GM21619 (cell line): ENCODE data around the gene DGKE.

Source experiments
- ATAC-seq: cut with Tn5 transposase; IDR thresholded peaks from one replicate; pipeline ENCODE4 v1.9.1; 2021; ENCODE audit not compliant: unreplicated experiment

Gene DGKE

DNA sequence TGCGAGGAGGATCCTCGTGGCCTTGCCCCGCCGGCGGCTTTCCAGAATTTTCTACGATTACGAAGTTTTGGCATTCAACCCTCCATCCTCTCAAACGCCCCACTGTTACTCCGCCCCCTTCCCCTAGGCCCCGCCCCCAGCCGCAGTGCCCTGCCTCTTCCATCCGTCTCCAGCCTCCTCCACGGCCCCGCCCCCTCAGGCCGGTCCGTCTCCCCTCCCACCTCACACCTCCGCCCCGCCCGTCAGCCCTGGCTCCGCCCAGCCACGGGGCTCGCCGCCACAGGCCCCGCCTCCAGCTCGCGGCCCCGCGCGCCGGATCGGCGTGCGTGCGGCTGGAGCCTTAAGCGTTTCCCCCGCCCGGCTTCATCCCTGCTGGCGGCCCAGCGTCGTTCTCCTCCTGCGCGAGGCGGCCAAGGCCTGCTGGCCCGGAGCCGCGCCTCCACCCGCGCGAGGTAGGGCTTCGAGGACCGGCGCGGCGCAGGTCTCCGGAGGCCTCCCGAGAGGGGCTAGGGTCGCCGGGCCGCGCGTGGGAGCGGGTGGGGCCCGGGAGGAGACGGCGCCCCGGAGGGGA lies at the start of gene DGKE, which contains the start of gene C17orf67:
Gene DGKE (plus strand): TSS at position 343 of the 571 bp plus-strand sequence. CDS start 645 bp downstream, outside the sequence.
Gene C17orf67 (minus strand): TSS at position 112 of the 571 bp plus-strand sequence. CDS start 18,110 bp downstream, outside the sequence.
- peak; percentile 61 for ATAC-seq

DNA sequence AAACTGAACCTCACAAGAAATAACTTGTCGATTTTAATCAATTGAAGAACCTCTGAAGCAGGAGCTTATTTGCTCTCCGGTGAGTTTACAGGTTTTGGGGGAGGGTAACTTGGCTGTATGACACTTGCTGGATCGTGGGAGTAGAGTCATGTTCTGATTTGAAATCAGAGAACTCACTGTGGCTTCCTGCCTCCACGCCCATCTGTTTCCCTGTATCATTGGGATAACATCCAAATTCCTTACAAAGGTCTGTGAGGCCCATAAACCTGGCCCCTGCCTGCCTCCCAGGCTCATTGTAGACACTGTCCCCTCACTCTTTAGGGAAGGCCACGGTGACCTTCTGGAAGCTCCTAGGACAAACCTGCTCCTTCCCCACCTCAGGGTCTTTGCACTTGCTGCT lies 48.5 kb upstream of the DGKE start:
- ATAC-seq: no peak

DNA sequence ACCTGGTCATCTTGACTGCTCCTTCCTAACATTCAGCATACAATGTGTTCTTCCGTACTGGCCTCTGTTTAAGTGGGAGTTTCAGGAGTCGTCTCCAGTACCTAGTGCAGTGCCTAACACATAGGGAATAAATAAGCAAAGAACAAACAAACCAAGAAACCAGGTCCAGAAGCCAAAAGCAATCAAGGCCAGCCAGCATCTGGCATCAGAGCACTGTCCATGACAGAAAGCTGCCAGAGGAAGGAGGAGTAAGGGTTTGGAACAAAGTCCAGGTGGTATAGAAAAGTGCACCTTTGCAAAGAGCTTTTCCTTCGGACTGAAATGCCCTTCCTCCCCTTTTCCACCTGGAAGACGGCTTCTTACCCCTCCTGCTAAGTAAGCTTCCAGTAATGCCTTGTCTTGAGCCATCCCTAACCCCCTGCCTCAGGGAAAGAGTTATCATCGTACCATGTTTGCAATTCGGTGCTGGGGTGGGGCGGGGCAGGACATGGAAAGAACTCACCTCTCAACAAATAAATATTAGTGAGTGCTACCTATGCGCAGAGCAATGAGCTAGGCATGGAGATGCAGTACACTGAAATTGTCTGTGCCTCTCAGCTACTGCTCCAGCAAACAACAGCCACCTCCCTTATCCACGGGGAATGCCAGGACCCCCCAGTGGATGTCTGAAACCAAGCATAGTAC lies 47.8 kb upstream of the DGKE start:
- no peak for ATAC-seq

DNA sequence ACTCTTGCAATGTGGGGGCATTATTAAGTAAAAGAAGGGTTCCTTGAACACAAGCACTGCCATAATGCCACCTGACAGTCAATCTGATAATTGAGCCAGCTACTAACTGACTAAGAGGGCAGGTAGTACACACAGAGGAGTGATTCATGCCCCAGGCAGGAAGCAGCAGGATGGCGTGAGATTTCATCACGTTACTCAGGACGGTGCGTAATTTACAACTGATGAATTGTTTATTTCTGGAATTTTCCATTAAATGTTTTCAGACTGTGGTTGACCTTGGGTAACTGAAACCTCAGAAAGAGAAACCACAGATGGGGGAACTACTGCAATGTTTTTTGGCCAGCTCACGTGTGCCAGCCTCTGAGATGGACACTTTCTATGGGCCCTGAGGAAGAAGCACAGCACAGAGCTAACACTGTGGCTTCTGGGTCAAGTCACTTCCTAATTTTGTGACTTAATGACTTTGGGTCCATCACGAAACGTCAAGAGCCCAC lies 46.9 kb upstream of the DGKE start:
- ATAC-seq: peak; percentile 78

DNA sequence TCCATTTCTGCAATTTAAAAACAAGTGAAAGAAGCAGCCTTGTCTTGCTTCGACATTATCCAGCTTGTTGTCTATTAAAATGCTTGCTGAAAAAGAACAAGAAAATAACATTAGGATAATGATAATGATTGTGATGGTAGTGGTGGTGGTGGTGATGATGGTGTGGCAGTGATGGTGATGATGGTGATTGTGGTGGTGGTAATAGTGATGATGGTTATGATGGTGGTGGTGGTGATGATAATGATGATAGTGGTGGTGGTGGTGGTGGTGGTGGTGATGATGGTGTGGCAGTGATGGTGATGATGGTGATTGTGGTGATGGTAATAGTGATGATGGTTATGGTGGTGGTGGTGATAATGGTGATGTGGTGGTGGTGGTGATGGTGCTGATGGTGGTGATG lies 41.7 kb upstream of the DGKE start:
- no peak for ATAC-seq

DNA sequence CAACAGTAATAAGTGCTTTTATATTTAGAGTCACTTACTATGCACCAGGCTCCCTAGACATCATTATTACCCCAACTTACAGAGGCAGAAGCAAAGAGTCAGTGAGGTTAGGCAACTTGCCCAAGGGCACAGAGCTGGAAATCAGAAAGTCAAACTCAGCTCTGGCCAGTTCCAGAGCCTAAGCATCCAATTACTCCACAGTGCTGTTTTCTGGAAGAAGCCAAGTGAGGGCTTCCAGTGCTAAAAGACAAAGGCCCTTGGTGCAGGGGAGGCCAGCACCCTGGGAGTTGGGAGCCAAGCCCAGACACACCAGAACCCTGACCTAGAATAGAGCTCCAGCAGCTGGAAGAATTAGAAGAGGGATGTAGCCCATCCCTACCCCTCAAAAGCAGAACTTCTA lies 40.4 kb upstream of the DGKE start:
- no peak for ATAC-seq

DNA sequence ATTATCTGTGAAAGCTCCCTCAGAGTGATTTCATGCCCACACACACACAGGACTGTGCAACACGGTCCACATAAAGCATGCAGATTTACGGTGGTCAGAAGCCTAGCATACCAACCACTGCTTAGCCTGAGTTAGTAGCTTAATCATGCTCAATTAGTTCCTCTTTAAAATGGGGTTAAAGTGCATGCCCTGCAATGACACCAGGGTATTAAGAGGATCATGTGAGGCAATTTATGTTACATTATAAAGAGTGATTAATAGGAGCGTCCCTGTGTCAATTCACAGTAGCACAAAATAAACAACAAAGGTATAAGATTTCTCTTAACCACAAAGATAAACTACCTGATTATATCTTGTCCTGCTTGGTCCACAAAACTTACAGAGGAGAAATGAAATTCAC lies 40.0 kb upstream of the DGKE start:
- no peak for ATAC-seq

DNA sequence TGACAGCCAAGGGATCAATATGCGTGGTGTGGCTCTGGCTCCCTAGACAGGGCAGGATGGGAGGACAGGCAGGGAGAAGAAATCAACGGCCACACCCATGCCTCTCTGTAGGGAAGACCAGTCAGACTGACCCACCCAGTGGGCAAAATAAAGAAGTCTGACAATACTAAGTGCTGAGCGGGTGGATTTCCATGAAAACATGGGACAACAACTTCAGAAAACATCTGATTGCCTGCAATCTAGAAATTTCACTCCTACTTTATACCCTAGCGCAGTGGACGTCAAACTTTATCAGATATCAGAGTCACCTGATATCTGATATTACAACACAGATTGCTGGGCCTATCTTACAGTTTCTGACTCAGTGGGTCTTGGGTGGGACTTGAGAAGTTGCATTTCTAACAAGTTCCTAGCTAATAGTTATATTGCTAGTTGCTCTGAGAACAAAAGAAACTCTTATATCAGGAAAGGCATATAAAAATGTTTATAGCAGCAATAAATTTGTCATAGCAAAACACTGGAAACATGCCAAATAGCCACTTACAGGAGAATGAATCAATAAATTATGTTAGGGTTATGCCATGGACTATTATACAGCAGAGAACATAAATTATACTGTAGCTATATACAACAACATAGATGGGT lies 38.6 kb upstream of the DGKE start:
- no peak for ATAC-seq

DNA sequence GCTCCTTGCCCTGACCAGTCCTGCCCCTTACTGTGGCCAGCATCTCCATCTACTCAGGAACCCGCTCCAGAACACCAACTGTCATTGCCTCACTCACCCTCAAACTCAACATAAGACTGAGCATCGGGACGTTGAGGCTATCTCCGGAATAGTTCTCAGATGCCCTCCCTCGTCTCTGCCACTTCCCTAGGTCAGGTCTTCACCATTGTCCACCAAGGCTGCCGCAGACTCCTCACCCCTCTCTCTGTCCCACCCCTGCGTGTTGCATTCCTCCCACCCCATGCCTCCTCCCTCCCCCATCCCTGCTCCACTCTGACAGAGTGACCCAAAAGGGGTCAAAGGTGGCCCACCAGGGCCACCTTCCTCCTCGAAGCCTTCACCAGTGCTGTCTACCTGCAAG lies 37.4 kb upstream of the DGKE start:
- no peak for ATAC-seq

DNA sequence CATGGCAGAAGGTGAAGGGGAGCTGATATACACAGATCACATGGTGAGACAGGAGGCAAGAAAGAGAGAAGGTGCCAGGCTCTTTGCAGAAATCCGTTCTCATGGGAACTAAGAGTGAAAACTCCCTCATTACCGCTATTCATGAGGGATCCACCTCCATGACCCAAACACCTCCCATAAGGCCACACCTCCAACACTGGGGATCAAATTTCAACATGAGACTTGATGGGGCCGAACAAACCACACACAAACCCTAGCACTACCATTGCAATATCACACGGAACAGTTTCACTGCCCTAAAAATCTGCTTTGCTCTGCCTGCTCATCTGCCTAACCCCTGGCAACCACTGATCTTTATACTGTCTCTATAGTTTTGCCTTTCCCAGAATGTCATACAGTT lies 35.0 kb upstream of the DGKE start:
- ATAC-seq: no peak

DNA sequence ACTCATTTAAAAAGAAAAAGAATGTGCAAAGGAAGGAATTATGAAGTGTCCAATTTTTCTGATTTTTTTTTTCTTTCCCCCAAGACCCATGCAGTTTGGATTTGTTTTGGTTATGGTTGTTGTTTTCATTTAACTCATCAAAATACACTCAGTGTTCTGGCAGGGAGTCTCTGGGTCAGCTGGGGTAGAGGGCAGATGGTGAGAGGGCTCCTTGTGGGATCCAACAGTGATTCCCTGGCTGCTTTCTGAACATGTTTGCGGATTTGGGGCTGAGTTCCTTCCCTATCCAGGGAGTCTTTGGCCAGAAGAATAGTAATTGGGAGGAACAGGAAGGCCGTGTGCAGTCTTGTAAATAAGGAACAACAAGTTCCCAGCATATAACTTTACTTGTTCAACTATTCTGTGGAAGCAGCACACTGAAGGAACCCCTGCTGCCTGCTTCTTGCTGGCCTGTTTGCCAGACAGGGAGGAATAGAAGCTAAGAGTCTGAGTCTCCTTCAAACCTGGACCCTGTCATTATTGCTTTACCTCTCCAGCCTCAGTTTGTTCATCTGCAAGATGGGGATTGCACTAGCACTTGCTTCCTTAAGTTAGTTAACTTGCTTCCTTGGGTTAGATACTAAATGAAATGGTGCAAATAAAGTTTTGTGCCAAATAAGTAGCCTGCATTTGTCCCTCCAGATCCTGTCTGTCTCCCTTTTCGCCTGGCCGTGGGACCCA lies 32.3 kb upstream of the DGKE start:
- no peak for ATAC-seq

DNA sequence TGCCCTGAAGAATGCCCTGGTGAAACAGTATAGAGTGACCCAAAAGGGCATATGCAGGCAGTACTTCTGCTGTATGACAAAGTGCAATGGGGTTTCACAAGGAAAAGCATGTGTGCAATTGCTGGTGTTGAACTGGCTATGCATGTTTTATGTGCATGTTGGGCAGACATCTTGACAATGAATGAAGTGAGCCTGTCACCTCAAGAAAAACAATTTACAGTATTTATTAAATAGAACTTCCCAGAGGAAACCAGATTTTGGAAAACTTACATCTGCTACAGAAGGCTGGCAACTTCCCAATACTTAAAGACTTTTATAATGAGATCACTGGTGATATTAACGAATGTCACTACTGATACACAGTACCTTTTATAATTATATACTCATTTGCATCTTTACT lies 30.9 kb upstream of the DGKE start:
- ATAC-seq: no peak

DNA sequence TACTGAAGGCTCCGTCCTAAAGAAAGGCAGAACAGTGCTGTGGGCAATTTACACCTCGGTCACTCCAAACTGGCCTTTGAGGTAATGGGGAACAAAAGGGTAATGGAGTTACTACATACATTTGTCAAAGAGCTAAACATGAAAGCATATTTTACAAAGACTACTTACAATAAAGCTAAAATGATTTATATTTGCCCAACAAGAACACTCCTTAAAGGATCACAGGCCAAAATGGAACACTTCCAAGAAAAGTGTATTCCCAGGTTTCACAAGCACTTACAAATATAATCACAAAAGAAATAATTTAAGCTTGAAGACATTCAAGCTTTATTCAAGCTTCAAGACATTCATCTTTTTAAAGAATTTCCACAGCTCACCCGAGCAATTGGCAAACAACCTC lies 29.5 kb upstream of the DGKE start:
- no peak for ATAC-seq

DNA sequence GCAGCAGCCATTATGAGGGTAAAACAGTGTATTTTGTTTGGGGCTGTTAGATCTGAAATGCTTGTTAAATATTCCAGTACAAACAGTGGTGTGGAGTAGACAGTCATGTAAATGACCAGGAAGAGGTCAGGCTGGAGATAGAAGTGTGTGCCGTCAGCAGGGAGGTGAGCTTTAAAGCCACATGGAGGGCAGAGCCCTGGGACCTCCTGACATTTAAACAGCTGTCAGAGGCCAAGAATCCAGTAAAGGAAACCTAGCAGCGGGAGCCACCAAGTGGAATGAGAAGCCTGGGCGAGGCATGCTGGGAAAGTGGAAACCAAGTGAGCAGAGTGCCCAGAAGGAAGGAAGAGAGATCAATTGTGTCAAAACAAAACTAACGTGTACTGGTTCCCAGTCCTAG lies 27.0 kb upstream of the DGKE start:
- no peak for ATAC-seq

DNA sequence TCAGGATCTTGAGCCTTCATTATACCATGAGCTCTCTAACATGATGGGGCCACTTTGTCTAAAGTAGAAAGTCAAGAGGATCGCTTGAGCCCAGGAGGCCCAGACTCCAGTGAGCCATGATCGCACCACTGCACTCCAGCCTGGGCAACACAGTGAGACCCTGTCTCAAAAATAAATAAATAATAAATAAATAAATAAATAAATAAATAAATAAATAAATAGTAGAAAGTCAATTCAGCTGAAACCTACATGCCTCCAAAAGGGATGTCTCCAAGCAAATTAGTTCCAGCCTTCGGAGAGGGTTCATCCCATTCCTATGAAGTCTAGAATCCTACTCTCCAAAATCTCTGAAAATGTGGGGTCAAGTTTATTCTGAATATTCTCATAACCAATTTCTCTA lies 26.2 kb upstream of the DGKE start:
- ATAC-seq: no peak

DNA sequence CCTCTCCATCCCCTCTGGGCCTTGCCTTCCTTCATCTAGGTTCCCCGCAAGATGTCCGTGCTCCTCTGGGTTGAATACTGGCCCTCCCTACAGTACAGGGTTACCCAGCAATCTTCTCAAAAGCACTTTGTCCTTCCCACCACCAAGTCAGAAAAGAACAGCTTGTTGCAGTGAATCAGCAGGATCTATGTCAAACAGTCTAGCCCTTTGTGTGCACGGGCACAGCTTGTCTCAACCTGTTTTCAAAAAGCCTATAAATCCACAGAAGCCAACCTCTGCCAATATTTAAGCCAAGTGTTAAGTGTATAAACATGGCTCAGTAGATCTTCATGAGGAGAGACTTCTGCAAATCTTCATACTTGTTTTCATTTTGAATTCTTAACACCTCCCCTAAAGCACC lies 25.4 kb upstream of the DGKE start:
- no peak for ATAC-seq

DNA sequence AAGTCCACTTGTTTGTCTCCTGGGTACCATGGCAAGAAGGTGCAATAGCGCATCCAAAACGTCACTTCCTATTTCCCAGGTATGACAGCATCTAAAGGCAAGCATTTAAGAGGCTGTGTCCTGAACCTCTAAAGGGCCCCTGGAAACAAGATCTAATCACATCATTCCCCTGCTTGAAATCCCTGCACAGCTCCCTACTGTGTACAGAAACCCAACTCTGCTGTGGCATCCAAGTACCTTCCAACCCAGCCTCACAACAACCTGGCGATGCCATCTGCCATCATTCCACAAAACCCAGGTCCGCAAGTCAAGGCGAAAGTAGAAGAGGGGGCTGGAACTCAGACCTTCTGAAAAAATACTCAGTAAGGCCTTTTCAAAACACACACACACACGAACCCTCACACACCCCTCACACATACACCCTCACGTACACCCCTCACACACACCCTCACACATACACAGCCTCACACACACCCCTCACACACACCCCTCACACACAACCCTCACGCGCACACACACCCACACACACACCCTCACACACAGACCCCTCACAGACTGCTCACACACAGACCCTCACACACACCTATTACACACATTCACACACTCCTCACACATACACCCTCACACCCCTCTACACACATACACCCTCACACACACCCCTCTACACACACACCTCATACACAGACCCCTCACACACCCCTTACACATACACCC lies 24.7 kb upstream of the DGKE start:
- no peak for ATAC-seq

DNA sequence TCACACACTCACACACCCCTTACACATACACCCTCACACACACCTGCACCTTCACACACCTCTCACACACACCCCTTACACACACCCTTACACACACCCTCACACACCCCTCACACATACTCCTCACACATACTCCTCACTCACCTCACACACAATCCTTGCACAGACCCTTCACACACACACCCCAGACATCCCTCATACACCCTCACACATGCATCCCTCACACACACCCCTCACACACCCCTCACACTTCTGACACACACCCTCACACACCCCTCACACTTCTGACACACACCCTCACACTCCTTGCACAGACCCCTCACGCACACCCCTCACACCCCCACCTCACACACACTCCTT lies 24.2 kb upstream of the DGKE start:
- no peak for ATAC-seq

DNA sequence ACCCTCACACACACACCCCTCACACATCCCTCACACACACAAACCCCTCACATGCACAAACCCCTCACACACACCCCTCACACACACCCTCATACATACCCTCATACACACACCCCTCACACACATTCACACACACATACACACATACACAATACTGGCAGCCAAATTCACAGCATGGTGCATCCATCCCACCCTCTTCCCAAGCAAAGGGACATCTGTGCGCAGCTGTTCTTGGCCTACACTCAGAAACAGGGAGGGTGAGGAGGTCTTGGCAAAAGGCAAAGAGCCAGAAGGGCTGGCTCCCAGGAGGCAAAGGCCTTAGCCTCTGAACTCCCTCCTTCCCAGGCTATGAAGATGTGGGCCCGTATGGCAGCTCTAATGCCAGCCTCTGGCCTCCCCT lies 23.6 kb upstream of the DGKE start:
- no peak for ATAC-seq

DNA sequence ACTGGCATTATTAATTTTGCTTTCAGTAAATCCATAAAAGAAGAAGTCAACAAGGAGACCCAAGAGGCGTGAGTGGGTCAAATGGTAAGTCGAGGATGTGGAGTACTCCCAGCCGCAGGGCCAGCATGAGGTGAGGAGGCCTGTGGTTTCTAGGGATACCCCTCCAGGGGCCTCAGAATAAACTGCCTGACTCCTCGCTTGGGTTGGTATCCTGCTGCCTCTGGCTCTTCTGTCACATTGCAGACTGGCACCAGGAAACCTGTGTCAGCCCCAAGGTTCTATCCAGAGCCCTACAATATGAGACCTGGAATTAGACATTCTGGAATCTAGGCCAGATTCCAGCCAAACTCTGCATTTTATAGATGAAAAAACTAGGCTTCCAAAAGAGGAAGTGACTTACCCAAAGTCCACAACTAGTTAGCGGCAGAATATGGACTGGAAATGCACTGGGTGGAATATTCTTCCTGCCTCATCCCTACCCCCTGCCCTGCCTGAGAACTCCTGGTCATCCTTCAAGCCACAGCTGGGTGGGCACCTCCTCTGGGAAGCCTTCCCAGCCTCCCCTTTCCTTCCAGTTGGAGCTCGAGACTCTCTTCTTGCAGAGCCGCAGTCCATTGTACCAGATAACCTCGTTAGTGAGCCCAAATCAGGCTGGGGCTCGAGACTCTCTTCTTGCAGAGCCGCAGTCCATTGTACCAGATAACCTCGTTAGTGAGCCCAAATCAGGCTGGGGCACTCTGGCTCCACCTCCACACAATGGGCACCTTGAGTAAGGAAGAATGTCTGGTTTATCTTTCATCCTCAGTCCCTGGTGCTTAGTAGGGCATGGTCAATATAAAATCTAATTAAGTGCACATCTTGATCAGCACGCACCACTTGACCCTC lies 22.8 kb upstream of the DGKE start:
- no peak for ATAC-seq
